ENCODE data around the gene CETP.
"Not testable (repeated sequence)": the region's sequence is repeated elsewhere in the genome, so short reads cannot be mapped to it uniquely, and the experiment has no call there.

The CETP gene

GRCh38 chr16:56984639-56985038, 22.9 kb downstream of the CETP start:
- TF ChIP-seq CTCF (IDR thresholded peaks at IDR 0.05; ENCODE audit: low read depth, low read length) = no peak
- H3K4me3 ChIP-seq (ENCODE audit: low read depth, low read length) = no peak overlapping the region

- no peak for TF ChIP-seq CTCF (IDR thresholded peaks at IDR 0.05; ENCODE audit: low read depth, low read length)
- no peak overlapping the region for H3K4me3 ChIP-seq (ENCODE audit: low read depth, low read length)
These were observed 23.7 kb downstream of the CETP start for GRCh38 chr16:56985288-56985961.

GRCh38 chr16:56985962-56986360, 24.2 kb downstream of the CETP start:
- no peak overlapping the region for H3K4me3 ChIP-seq (ENCODE audit: low read depth, low read length)
- no peak for TF ChIP-seq CTCF (IDR thresholded peaks at IDR 0.05; ENCODE audit: low read depth, low read length)

GRCh38 chr16:56986361-56986760, 24.6 kb downstream of the CETP start:
- TF ChIP-seq CTCF (IDR thresholded peaks at IDR 0.05; ENCODE audit: low read depth, low read length) = no peak
- no peak overlapping the region for H3K4me3 ChIP-seq (ENCODE audit: low read depth, low read length)

- H3K4me3 ChIP-seq (ENCODE audit: low read depth, low read length) = not testable (repeated sequence)
These were observed 25.2 kb downstream of the CETP start for GRCh38 chr16:56986908-56987307.

- TF ChIP-seq CTCF (IDR thresholded peaks at IDR 0.05; ENCODE audit: low read depth, low read length) = no peak
- H3K4me3 ChIP-seq (ENCODE audit: low read depth, low read length) = no peak overlapping the region
These were observed 25.9 kb downstream of the CETP start for GRCh38 chr16:56987692-56988091.

- H3K4me3 ChIP-seq (ENCODE audit: low read depth, low read length) = peak overlapping the region; percentile 77
- no peak for TF ChIP-seq CTCF (IDR thresholded peaks at IDR 0.05; ENCODE audit: low read depth, low read length)
These were observed 26.6 kb downstream of the CETP start for GRCh38 chr16:56988161-56988947.
